GM19438 (cell line): Measurements from ENCODE around the gene DOK3.

Experiments used
- ATAC-seq: cut with Tn5 transposase; IDR thresholded peaks from one replicate; pipeline ENCODE4 v1.9.1; 2021; ENCODE audit warnings: low read depth; ENCODE audit not compliant: unreplicated experiment

Gene DOK3

DNA sequence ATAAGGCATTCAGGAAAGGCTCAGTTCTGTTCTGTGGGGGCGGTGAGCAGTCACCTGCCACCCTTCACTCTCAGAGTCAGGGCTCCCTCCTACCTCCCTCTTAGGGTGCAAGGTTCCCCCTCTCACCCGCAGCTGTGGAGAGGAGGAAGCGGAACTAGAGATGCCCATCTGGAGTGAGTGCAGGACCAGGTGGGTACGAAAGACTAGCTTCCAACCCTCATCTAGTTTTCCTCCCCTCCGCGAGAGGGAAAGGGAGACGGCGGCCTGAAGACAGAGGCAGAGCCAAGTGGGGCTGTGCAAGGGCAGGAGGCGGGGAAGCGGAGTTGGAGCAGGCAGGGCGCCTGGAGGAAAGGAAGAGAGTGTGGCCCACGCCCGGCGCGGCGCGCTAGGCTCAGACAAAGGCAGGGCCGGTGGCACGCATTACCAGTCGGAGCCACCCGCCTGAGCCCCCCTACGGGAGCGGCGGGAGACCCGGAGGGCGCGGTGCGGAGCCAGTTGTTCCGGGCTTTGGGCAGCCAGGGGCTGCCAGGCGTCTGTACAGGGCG lies 55.7 kb downstream of the DOK3 start:
- no peak for ATAC-seq

DNA sequence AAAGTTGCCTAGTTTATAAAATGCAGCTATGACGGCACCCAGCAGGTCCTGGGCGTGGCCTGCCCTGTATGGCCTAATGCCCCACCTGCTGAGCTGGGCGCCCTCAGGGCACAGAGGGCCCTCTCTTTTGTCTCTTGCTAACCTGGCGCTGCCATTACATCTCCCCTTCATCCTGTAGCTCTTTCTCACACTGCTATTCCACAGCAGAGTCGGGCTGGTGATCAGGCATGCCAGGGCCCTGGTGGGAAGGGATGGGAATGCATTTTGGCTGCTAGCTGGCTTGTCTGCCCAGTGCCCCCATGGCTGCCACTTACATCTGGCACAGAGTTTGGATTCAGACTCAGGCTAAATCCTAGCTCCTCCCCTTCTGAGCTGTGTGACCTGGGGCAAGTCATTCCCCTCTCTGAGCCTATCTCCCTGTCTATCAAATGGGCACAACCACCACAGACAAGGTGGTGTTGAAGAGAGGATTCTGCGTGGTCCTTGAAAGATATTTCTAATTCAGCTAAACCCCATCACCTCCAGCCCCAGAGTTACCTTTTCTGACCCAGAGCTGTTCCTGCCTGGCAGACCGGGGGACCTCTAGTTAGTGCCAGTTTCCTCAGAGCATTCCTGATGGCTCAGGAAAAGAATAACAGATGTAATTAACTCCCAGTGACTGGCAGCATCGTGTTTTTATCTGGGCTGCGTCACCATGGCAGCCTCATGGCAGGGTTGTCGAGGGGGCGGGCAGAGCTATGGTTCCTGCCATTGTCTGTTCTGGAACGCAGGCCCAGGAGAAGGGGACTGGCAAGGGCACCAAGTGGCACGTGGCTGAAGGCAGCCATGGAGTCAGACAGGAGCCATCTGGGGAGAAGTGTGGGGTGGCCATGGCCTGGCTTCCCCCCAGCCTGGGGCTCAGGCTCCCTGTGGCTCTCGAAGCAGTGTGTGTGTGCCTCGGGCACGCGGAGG lies 56.7 kb downstream of the DOK3 start:
- ATAC-seq, result no peak
